Activated T-helper 1 cell treated with Interleukin-2 at 50 U/mL for 16 hours (primary cell): ENCODE data around the gene REL.
"Not testable (repeated sequence)": the region's sequence is repeated elsewhere in the genome, so short reads cannot be mapped to it uniquely, and the experiment has no call there.

Source experiments
- DNase-seq: peaks from one replicate; pipeline ENCODE4 v3.0.0-alpha.2; 2020; ENCODE audit warnings: low read depth

Gene REL

GRCh38 chr2:60867848-60868247 lies 13.5 kb upstream of the REL start:
- no peak for DNase-seq

- DNase-seq = no peak
Measured at GRCh38 chr2:60868589-60869273, 12.6 kb upstream of the REL start.

- no peak for DNase-seq
Measured at GRCh38 chr2:60872510-60872928, 8.9 kb upstream of the REL start.

- no peak for DNase-seq
Measured at GRCh38 chr2:60873381-60873780, 8.0 kb upstream of the REL start.

- no peak for DNase-seq
Measured at GRCh38 chr2:60875520-60875919, 5.9 kb upstream of the REL start.

- no peak for DNase-seq
Measured at GRCh38 chr2:60880643-60881046, 729 bp upstream of the REL start.

- DNase-seq = no peak
Measured at GRCh38 chr2:60882971-60883753, 1.8 kb downstream of the REL start.

GRCh38 chr2:60883896-60884295 lies 2.5 kb downstream of the REL start:
- DNase-seq = no peak

GRCh38 chr2:60884800-60885199 lies 3.4 kb downstream of the REL start:
- no peak for DNase-seq

GRCh38 chr2:60885683-60886082 lies 4.3 kb downstream of the REL start:
- DNase-seq = no peak

- no peak for DNase-seq
Measured at GRCh38 chr2:60886991-60887390, 5.6 kb downstream of the REL start.

GRCh38 chr2:60888853-60889252 lies 7.5 kb downstream of the REL start:
- no peak for DNase-seq

- DNase-seq = not testable (repeated sequence)
Measured at GRCh38 chr2:60889581-60890392, 8.4 kb downstream of the REL start.

GRCh38 chr2:60890393-60890707 lies 9.0 kb downstream of the REL start:
- DNase-seq = no peak

GRCh38 chr2:60891180-60891579 lies 9.8 kb downstream of the REL start:
- no peak for DNase-seq

- DNase-seq = no peak
Measured at GRCh38 chr2:60898567-60898966, 17.2 kb downstream of the REL start.

- no peak for DNase-seq
Measured at GRCh38 chr2:60899230-60899891, 18.0 kb downstream of the REL start.

- DNase-seq = no peak
Measured at GRCh38 chr2:60899892-60900249, 18.5 kb downstream of the REL start.

- DNase-seq = not testable (repeated sequence)
Measured at GRCh38 chr2:60901296-60901695, 19.9 kb downstream of the REL start.

GRCh38 chr2:60905867-60906266 lies 24.5 kb downstream of the REL start:
- not testable (repeated sequence) for DNase-seq

GRCh38 chr2:60906395-60906794 lies 25.0 kb downstream of the REL start:
- DNase-seq = no peak

GRCh38 chr2:60907329-60907728 lies 26.0 kb downstream of the REL start:
- no peak for DNase-seq
